Hepatocyte (in vitro differentiated cells): ENCODE measurements around the gene TRABD2A.

Source experiments
- EZH2phosphoT487 ChIP-seq: fragments of 200-600 bp; sonication (generic); IDR thresholded peaks from one replicate; pipeline ENCODE4 v1.6.1; 2018; ENCODE audit warnings: antibody characterized with exemption, mild to moderate bottlenecking, low read depth, moderate library complexity; ENCODE audit not compliant: unreplicated experiment, severe bottlenecking
- TF ChIP-seq, protein P1 (sequence below): fragments of 200-600 bp; sonication (generic); IDR thresholded peaks from 2 replicates; pipeline ENCODE4 v1.5.1; 2016; ENCODE audit warnings: antibody characterized with exemption, mild to moderate bottlenecking; ENCODE audit not compliant: poor library complexity

DNA sequence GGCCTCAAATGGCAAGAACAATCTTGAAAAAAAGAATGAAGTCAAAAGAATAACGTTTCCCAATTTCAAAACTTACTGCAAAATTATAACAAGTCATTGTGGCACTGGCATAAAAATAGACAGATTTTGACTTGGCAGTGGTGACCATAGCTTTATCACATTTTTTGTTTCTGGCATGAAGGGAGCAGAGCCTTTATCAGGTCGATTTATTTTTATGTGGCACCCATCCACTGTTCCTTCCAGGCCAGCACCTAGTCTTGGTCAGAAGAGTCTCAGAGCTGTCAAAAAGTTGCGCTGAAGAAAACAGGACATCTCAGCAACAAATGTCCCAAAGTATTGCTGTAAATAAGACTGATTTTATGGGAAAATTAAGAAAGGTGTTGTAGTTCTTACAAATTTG lies 92.4 kb downstream of the TRABD2A start:
- TF ChIP-seq, protein P1, sequence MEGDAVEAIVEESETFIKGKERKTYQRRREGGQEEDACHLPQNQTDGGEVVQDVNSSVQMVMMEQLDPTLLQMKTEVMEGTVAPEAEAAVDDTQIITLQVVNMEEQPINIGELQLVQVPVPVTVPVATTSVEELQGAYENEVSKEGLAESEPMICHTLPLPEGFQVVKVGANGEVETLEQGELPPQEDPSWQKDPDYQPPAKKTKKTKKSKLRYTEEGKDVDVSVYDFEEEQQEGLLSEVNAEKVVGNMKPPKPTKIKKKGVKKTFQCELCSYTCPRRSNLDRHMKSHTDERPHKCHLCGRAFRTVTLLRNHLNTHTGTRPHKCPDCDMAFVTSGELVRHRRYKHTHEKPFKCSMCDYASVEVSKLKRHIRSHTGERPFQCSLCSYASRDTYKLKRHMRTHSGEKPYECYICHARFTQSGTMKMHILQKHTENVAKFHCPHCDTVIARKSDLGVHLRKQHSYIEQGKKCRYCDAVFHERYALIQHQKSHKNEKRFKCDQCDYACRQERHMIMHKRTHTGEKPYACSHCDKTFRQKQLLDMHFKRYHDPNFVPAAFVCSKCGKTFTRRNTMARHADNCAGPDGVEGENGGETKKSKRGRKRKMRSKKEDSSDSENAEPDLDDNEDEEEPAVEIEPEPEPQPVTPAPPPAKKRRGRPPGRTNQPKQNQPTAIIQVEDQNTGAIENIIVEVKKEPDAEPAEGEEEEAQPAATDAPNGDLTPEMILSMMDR, result no peak
- TF ChIP-seq EZH2phosphoT487, result no peak
